Panc1 (cell line): ENCODE measurements around the gene PLEKHG4B. TPM values are rescaled to one million over a fixed set of nuclear protein-coding genes. Genes with fewer than 3 reads are reported as not detected.

Experiments used
- ATAC-seq: fragments of 200-7000 bp; cut with Tn5 transposase; 2 replicates; pipeline ENCODE4 v1.9.1; 2020; ENCODE audit warnings: mild to moderate bottlenecking, moderate library complexity
- BruUV-seq: library from RNA; stranded (reverse); fragments of 400-500 nt; replicated peaks from 2 replicates; lab custom pipeline; 2021; lab: Mats Ljungman, UMichigan
- CTCF ChIA-PET: fragments of 300-600 bp; sonication (Branson Sonifier 250); formaldehyde crosslinking; loops from one replicate; lab custom pipeline; 2022; ENCODE audit warnings: antibody characterized with exemption; lab: Charles Lee
- POLR2A ChIA-PET: fragments of 300-600 bp; sonication (Branson Sonifier 250); formaldehyde crosslinking; loops from one replicate; lab custom pipeline; 2022; ENCODE audit warnings: antibody characterized with exemption; lab: Charles Lee
- DNase-seq: peaks from one replicate; pipeline ENCODE4 v3.0.0-alpha.2; 2010; ENCODE audit warnings: low read depth, low spot score
- H3K27ac ChIP-seq: 2 replicates; pipeline ENCODE4 v1.5.1; 2011; ENCODE audit warnings: mild to moderate bottlenecking, low read length, inconsistent platforms
- H3K27me3 ChIP-seq: fragments of 200-500 bp; sonication (Bioruptor generic); 2 replicates; pipeline ENCODE4 v1.6.0; 2014; ENCODE audit warnings: low read length, inconsistent platforms; ENCODE audit not compliant: control insufficient read depth, insufficient read depth
- H3K36me3 ChIP-seq: fragments of 200-500 bp; sonication (Bioruptor generic); 2 replicates; pipeline ENCODE4 v1.5.1; 2014; ENCODE audit warnings: inconsistent platforms, mild to moderate bottlenecking, low read length, moderate library complexity; ENCODE audit not compliant: control insufficient read depth, insufficient read depth
- H3K4me1 ChIP-seq: 2 replicates; pipeline ENCODE4 v1.5.1; 2011; ENCODE audit warnings: inconsistent platforms, mild to moderate bottlenecking, low read length, moderate library complexity; ENCODE audit not compliant: control insufficient read depth, insufficient read depth
- H3K4me3 ChIP-seq, 2 experiments: 2 replicates each; pipeline ENCODE4 v1.5.1; 2011 to 2012; ENCODE audit warnings: low read depth in 2 of 2, low read length in 2 of 2, mild to moderate bottlenecking in 2 of 2, inconsistent platforms in 1 of 2, moderate library complexity in 1 of 2
- H3K9me3 ChIP-seq: fragments of 200-500 bp; sonication (Bioruptor generic); 2 replicates; pipeline ENCODE4 v1.5.1; 2014; ENCODE audit warnings: low read depth, mild to moderate bottlenecking, inconsistent platforms, low read length, moderate library complexity; ENCODE audit not compliant: control insufficient read depth, insufficient read depth
- POLR2AphosphoS5 ChIP-seq: IDR thresholded peaks from 2 replicates; pipeline ENCODE4 v1.6.1; 2012; ENCODE audit warnings: mild to moderate bottlenecking, low read depth, low read length, moderate library complexity
- SIN3A ChIP-seq: IDR thresholded peaks from 2 replicates; pipeline ENCODE4 v1.6.1; 2012; ENCODE audit warnings: low read depth, mild to moderate bottlenecking, low read length, moderate library complexity, borderline replicate concordance; ENCODE audit not compliant: insufficient read depth
- TCF7L2 ChIP-seq: IDR thresholded peaks from 2 replicates; pipeline ENCODE4 v1.6.1; 2011; ENCODE audit warnings: mild to moderate bottlenecking, low read depth, low read length, inconsistent platforms
- in situ Hi-C: cut with HindIII; loops from 2 replicates; pipeline ENCODE4 v1.10.0; 2016; ENCODE audit warnings: low sequenced_read_pairs, low pct_unique_long_range_greater_than_20kb
- intact Hi-C: fragments of 100-400 bp; cut with micrococcal nuclease; formaldehyde crosslinking; loops from one replicate; pipeline ENCODE4 v1.10.0; 2022; ENCODE audit not compliant: unreplicated experiment
- total RNA-seq: library from RNA; stranded (reverse); gene quantifications from one replicate; pipeline ENCODE4 v1.2.1, GENCODE V29; 2021; ENCODE audit not compliant: unreplicated experiment
- TF ChIP-seq, protein P1 (sequence below): fragments of 450-650 bp; IDR thresholded peaks from 2 replicates; pipeline ENCODE4 v1.5.1; 2017; ENCODE audit warnings: mild to moderate bottlenecking
- TF ChIP-seq, protein P2 (sequence below), 2 experiments: IDR thresholded peaks; 2 replicates each; pipeline ENCODE4 v1.6.1; 2011 to 2012; ENCODE audit warnings: low read depth in 2 of 2, control low read depth in 1 of 2, low read length in 1 of 2, mild to moderate bottlenecking in 1 of 2, moderate library complexity in 1 of 2; ENCODE audit not compliant: insufficient read depth in 1 of 2

The PLEKHG4B gene
- total RNA-seq, 1 experiment from 2014 or later: 8.9 TPM

DNA sequence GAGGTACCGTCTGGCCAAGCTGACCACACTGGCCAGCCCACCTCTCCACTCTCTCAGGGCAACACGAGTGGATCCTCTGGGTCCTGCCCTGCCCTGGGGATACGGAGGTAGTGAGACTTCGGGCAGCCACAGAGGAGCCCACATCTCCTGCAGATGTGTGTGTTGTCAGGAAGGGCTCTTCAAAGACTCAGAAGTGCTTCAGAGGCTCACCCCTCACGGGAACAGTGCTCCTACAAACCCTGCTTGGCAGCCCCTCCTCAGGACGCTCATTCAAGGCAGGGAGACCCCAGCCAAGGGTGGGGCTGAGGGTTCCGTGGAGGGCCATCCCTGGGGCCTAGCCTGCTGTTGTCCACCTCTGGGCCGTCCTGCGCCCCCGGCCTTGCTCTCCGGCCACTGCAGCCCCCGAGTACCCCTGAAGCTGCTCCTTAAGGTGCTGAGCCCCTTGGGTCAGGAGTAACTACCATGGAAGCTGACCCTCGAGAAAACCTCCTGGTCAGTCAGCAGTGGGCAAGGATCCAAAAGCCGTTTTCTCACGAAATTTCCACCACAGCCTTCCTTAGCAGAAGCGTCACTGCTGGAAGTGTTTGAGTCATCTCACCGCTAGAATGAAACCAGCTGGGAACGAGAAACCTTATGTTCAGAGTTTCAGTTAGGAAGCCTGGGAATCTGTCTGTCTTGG is 76.2 kb downstream of the PLEKHG4B start:
- intact Hi-C loops: no loop called here
- H3K36me3 ChIP-seq: no peaks in the 10 kb centered on the region
- in situ Hi-C loops: no loop called here
- POLR2A ChIA-PET: no interaction called here
- ATAC-seq (0 out of 2 replicates have a peak, but pooled peaks have one; percentile 26), DNase-seq (no peak)
- no TSS peak for BruUV-seq
- H3K9me3 ChIP-seq: no peaks in the 10 kb centered on the region
- CTCF ChIA-PET: no interaction called here
- no peak overlapping the region for H3K27ac ChIP-seq
- no peak overlapping the region for H3K4me3 ChIP-seq
- H3K27me3 ChIP-seq: no peaks in the 10 kb centered on the region
- H3K4me1 ChIP-seq: peaks cover 9% of the 10 kb centered on the region; the same call in 1 of the 2 replicates
- TF ChIP-seq TCF7L2 (no peak), POLR2AphosphoS5 (no peak), SIN3A (no peak)
- TF ChIP-seq, protein P1, sequence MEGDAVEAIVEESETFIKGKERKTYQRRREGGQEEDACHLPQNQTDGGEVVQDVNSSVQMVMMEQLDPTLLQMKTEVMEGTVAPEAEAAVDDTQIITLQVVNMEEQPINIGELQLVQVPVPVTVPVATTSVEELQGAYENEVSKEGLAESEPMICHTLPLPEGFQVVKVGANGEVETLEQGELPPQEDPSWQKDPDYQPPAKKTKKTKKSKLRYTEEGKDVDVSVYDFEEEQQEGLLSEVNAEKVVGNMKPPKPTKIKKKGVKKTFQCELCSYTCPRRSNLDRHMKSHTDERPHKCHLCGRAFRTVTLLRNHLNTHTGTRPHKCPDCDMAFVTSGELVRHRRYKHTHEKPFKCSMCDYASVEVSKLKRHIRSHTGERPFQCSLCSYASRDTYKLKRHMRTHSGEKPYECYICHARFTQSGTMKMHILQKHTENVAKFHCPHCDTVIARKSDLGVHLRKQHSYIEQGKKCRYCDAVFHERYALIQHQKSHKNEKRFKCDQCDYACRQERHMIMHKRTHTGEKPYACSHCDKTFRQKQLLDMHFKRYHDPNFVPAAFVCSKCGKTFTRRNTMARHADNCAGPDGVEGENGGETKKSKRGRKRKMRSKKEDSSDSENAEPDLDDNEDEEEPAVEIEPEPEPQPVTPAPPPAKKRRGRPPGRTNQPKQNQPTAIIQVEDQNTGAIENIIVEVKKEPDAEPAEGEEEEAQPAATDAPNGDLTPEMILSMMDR: no peak
- TF ChIP-seq, protein P2, sequence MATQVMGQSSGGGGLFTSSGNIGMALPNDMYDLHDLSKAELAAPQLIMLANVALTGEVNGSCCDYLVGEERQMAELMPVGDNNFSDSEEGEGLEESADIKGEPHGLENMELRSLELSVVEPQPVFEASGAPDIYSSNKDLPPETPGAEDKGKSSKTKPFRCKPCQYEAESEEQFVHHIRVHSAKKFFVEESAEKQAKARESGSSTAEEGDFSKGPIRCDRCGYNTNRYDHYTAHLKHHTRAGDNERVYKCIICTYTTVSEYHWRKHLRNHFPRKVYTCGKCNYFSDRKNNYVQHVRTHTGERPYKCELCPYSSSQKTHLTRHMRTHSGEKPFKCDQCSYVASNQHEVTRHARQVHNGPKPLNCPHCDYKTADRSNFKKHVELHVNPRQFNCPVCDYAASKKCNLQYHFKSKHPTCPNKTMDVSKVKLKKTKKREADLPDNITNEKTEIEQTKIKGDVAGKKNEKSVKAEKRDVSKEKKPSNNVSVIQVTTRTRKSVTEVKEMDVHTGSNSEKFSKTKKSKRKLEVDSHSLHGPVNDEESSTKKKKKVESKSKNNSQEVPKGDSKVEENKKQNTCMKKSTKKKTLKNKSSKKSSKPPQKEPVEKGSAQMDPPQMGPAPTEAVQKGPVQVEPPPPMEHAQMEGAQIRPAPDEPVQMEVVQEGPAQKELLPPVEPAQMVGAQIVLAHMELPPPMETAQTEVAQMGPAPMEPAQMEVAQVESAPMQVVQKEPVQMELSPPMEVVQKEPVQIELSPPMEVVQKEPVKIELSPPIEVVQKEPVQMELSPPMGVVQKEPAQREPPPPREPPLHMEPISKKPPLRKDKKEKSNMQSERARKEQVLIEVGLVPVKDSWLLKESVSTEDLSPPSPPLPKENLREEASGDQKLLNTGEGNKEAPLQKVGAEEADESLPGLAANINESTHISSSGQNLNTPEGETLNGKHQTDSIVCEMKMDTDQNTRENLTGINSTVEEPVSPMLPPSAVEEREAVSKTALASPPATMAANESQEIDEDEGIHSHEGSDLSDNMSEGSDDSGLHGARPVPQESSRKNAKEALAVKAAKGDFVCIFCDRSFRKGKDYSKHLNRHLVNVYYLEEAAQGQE (IDR thresholded peaks at IDR 0.05; ENCODE audit: insufficient read depth in 1 of 2, low read depth in 2 of 2, low read length in 1 of 2): no peak

GRCh38 chr5:169071-169727 is 77.2 kb downstream of the PLEKHG4B start:
- H3K27me3 ChIP-seq: no peaks in the 10 kb centered on the region
- ChIA-PET POLR2A (no interaction called here), CTCF (no interaction called here)
- TF ChIP-seq, protein P1: no peak
- TF ChIP-seq, protein P2 (IDR thresholded peaks at IDR 0.05; ENCODE audit: insufficient read depth in 1 of 2, low read depth in 2 of 2, low read length in 1 of 2): no peak
- TF ChIP-seq TCF7L2 (no peak), POLR2AphosphoS5 (no peak), SIN3A (no peak)
- BruUV-seq: no TSS peak
- H3K4me1 ChIP-seq: peaks cover 9% of the 10 kb centered on the region; the same call in 1 of the 2 replicates
- H3K36me3 ChIP-seq: no peaks in the 10 kb centered on the region
- DNase-seq: no peak
- in situ Hi-C loops: no loop called here
- no peak overlapping the region for H3K27ac ChIP-seq
- intact Hi-C loops: no loop called here
- no peaks in the 10 kb centered on the region for H3K9me3 ChIP-seq
- H3K4me3 ChIP-seq: no peak overlapping the region
- no peak for ATAC-seq
